Activated T-helper 17 cell treated with anti-CD3 and anti-CD28 coated beads, Interleukin-2, amount 50 U/mL, for 72 hours (primary cell): ENCODE data around the gene NKX1-2. TPM values are rescaled to one million over a fixed set of nuclear protein-coding genes. Genes with fewer than 3 reads are reported as not detected.

Source experiments
- ATAC-seq: fragments of 150-1000 bp; cut with Tn5 transposase; replicated peaks from 2 replicates; pipeline ENCODE4 v1.10.0; 2021; ENCODE audit warnings: mild to moderate bottlenecking, moderate library complexity
- H3K27ac Mint-ChIP-seq: one replicate; pipeline ENCODE4 v1.8.0; 2022; ENCODE audit warnings: mixed read lengths
- H3K27me3 Mint-ChIP-seq: one replicate; pipeline ENCODE4 v1.8.0; 2022; ENCODE audit warnings: mixed read lengths
- H3K36me3 Mint-ChIP-seq: one replicate; pipeline ENCODE4 v1.8.0; 2022; ENCODE audit warnings: low read depth, mild to moderate bottlenecking, mixed read lengths
- H3K4me1 Mint-ChIP-seq: one replicate; pipeline ENCODE4 v1.8.0; 2022; ENCODE audit warnings: mixed read lengths
- H3K4me3 Mint-ChIP-seq: one replicate; pipeline ENCODE4 v1.8.0; 2022; ENCODE audit warnings: mild to moderate bottlenecking, mixed read lengths
- H3K9me3 Mint-ChIP-seq: one replicate; pipeline ENCODE4 v1.8.0; 2022; ENCODE audit warnings: mixed read lengths
- total RNA-seq, 2 donors: library from RNA; stranded (reverse); gene quantifications; one replicate each; pipeline ENCODE4 v1.2.3, GENCODE V29; 2022

Gene NKX1-2
- total RNA-seq, 2 donors from 2014 or later: not detected

DNA sequence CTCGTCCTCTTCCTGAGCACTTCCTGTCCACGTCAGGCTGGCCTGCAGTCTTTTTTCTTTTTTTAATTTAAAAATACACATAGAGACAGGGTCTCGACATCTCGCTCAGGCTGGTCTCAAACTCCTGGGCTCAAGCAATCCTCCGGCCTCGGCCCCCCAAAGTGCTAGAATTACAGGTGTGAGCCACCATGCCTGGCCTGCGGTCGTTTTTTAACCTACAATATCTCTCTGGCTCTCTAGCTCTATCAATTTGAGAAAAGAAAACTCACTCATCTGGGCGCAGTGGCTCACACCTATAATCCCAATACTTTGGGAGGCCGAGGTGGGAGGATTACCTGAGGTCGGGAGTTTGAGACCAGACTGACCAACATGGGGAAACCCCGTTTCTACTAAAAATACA lies 27.1 kb downstream of the NKX1-2 start:
- Mint-ChIP-seq H3K27me3 (peaks cover 10% of the 10 kb centered on the region), H3K4me1 (peaks cover 4% of the 10 kb centered on the region), H3K27ac (no peak overlapping the region), H3K4me3 (no peak overlapping the region), H3K36me3 (no peaks in the 10 kb centered on the region), H3K9me3 (no peaks in the 10 kb centered on the region)
- no peak for ATAC-seq

DNA sequence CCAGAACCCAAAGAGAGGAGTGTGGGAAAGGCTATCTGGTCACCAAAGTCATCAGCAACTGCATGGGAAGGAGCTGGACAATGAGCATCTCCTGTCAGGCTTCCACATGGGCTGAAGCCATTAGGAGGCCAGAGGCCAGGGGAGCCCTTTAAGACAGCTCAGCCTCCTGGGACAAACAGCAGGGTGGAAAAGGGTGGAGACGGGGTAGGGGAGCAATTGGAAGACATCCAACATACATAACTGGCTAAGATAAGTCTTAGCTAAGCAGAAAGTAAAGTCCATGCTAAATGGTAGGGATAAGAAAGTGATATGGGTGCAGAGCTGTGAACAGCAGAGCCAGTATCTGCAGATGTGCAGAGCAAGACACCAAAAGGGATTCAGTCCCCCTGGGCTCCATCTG lies 29.6 kb downstream of the NKX1-2 start:
- no peaks in the 10 kb centered on the region for H3K36me3 Mint-ChIP-seq
- no peak overlapping the region for H3K27ac Mint-ChIP-seq
- peaks cover 4% of the 10 kb centered on the region for H3K4me1 Mint-ChIP-seq
- peaks cover 10% of the 10 kb centered on the region for H3K27me3 Mint-ChIP-seq
- H3K4me3 Mint-ChIP-seq: no peak overlapping the region
- H3K9me3 Mint-ChIP-seq: no peaks in the 10 kb centered on the region
- ATAC-seq: no peak

DNA sequence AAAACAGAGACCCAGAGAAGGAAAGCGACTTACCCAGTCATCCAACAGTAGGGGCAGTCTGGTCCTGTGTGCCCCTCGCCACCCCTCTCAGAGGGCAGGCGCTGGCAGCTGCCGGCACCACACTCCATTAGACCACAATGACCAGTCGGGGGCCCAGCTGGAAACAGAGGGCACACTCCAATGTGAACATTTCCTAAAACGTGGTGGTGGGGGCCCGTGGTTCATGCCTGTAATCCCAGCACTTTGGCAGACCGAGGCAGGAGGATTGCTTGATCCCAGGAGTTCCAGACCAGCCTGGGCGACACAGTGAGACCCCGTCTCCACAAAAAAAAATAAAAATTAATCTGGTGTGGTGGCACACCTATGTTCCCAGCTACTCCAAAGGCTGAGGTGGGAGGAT lies 30.2 kb downstream of the NKX1-2 start:
- H3K4me1 Mint-ChIP-seq: peaks cover 4% of the 10 kb centered on the region

DNA sequence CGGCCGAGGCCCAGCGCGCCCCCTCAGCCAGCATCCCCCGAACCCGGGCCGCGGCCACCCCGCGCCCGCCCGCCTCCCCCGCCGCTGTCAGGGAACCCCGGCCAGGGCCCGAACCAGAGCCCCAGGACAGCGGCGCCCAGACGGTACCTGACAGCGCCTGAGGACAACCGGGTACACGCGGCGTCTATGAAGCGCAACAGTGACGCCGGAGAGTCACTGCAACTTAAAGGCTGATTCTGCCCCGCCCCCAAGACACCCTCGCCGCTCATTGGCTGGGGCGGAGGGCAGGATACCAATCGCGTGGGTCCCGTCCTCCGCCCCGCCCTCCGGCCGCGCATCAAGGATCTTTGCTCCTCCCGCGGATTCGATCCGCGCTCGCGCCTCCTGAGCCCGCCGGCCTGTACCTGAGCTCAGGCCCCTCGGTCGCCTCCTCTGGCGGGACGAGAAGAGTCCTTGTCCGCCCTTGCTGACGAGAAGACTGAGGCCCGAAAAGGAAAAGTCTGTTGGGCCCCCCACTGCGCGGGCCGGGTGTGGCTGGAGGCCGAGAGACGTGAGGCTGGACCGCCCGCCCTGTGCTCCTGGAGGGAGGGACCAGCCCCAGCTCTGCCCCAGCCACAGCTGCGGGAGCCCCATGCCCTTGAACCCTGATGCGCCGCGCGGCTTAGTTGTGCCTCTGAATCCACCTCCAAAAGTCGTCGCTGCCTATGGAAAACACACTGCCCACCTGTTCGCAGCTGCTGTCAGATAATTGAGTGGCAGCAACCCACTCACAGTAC lies 30.9 kb downstream of the NKX1-2 start, which contains the start of gene OAT:
TSS of gene OAT (minus strand) at position 198 of the 776 bp plus-strand sequence. CDS start 6,752 bp downstream, outside the sequence.
- Mint-ChIP-seq H3K9me3 (no peaks in the 10 kb centered on the region), H3K27ac (no peak within 1 kb of the TSS), H3K4me1 (peaks cover 4% of the 10 kb centered on the region), H3K27me3 (peaks cover 6% of the 10 kb centered on the region), H3K36me3 (no peaks in the 10 kb centered on the region), H3K4me3 (peak within 1 kb of the TSS; percentile 83)
- ATAC-seq: peak; percentile 98

More for the DNA sequence above, 30.2 kb downstream of the NKX1-2 start:
- peaks cover 10% of the 10 kb centered on the region for H3K27me3 Mint-ChIP-seq
- no peaks in the 10 kb centered on the region for H3K9me3 Mint-ChIP-seq
- no peaks in the 10 kb centered on the region for H3K36me3 Mint-ChIP-seq
- no peak overlapping the region for H3K27ac Mint-ChIP-seq
- no peak for ATAC-seq
- peak overlapping the region; percentile 83 for H3K4me3 Mint-ChIP-seq

DNA sequence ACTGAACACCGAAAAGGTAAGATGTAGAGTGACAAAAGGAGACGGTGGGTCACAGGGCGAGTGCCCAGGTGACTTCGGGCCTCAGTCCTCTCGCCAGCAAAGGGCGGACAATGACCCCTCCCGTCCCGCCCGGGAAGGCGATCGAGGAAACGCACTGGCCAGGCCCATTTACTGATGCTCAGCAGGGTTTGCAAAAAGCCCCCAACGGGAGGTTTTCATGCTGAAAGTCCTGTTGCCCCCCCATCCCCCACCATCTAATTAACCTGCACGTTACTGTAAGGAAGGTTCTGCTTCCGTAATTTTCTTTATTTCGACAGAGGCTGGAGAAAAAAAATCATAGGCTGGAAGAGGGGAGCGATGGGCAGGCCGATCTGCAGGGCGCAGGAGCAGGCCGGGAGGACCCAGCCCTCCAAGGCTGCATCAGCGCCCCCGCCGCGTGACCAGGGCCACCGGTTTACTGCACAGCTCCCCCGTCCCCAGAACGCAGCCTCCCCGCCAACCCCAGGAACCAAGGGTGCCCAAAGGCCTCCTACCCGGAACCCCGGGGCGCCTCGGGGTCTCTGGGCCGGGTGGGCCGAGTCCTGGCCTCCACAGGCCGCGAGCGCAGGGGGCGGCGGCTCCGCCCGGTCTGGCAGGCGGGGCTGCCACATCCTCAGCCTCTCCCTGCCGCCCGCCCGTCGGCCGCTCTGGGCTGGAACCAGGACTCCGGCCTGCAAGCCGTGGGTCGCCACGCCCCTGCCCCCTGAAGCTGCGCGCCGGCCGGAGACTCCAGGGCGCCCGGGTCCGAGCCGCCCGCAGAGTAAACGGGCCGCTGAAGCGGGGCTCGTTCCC lies 31.7 kb downstream of the NKX1-2 start:
- peaks cover 6% of the 10 kb centered on the region for H3K27me3 Mint-ChIP-seq
- H3K36me3 Mint-ChIP-seq: no peaks in the 10 kb centered on the region
- peaks cover 4% of the 10 kb centered on the region for H3K4me1 Mint-ChIP-seq
- no peak overlapping the region for H3K27ac Mint-ChIP-seq
- H3K9me3 Mint-ChIP-seq: no peaks in the 10 kb centered on the region
- ATAC-seq: peak; percentile 47
- peak overlapping the region; percentile 83 for H3K4me3 Mint-ChIP-seq

DNA sequence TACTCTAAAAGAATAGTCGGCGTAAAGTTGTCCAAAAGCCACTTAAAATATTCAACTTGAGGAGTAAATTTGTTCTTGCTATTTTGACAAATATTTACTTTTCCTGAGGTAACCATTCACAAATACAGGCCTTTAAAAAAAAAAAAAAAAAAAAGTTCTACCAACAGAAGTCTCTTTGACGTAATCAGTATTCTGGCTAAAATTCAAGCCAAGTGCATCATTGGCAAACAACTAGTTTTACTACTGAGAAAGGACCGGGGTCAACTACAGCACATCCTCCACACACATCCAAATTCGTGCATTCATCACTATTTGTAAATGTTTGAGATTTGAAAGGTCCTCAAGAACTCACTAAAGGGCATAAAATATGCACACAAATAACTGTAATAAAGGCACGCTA lies 33.1 kb downstream of the NKX1-2 start:
- Mint-ChIP-seq H3K4me3 (peak overlapping the region; percentile 83), H3K36me3 (no peaks in the 10 kb centered on the region), H3K4me1 (peaks cover 4% of the 10 kb centered on the region), H3K27me3 (no peaks in the 10 kb centered on the region), H3K27ac (no peak overlapping the region), H3K9me3 (no peaks in the 10 kb centered on the region)
- no peak for ATAC-seq

DNA sequence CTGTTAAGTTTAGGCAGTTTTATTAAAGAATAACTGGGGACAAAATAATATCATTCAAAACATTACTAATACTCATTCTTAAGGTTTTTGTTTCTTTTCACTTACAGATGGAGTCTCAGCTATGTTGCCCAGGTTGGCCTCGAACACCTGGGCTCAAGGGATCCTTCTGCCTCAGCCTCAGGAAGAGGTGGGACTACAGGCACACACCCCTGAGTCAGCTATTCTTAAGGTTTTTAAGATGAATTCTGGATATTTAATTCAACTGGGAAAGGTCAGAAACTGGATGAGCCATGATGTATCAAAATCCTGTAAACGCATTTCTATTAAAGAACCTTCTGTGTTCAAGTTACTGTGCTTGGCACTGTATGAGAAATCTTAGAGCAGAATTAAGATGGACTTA lies 34.6 kb downstream of the NKX1-2 start:
- Mint-ChIP-seq H3K4me3 (no peak overlapping the region), H3K27me3 (no peaks in the 10 kb centered on the region), H3K4me1 (peaks cover 4% of the 10 kb centered on the region), H3K9me3 (no peaks in the 10 kb centered on the region), H3K27ac (no peak overlapping the region), H3K36me3 (peaks cover 11% of the 10 kb centered on the region)
- no peak for ATAC-seq

DNA sequence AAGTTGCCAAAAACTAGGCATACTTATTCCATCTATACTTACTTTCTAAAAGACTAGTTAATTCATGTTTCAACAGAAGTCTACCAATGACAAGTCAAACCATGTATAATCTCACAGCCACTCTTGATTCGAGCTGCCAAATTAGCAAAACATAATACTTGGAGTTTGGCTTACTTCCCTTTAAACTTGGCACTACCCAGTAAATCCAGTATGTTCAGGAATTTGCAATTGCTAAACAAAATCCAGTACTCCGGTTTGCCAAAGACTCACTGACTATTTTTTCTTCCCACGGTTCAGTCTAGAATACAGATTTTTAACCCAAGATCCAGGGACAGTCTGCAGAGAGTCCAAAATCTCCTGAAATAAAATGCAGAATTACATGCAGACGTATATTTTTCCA lies 35.8 kb downstream of the NKX1-2 start:
- no peak overlapping the region for H3K4me3 Mint-ChIP-seq
- H3K9me3 Mint-ChIP-seq: no peaks in the 10 kb centered on the region
- peaks cover 20% of the 10 kb centered on the region for H3K36me3 Mint-ChIP-seq
- H3K27ac Mint-ChIP-seq: no peak overlapping the region
- no peak for ATAC-seq
- no peaks in the 10 kb centered on the region for H3K4me1 Mint-ChIP-seq
- H3K27me3 Mint-ChIP-seq: no peaks in the 10 kb centered on the region

DNA sequence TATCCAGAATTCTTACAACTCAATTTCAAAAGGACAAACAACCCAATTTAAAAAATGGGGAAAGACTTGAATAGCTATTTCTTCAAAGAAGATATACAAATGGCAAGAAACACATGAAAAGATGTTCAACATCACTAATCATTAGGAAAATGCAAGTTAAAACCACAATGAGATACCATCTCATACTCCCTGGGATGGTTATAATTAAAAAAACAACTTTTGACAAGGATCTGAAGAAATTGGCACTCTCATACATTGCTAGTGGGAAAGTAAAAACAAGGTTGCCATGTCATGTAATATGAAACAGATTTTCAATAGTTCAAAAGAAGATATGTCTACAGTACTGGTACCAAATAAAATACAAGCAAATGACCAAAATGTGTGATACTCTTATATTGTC lies 40.1 kb downstream of the NKX1-2 start:
- no peaks in the 10 kb centered on the region for H3K4me1 Mint-ChIP-seq
- no peak overlapping the region for H3K27ac Mint-ChIP-seq
- no peak for ATAC-seq
- H3K27me3 Mint-ChIP-seq: no peaks in the 10 kb centered on the region
- H3K36me3 Mint-ChIP-seq: peaks cover 57% of the 10 kb centered on the region
- H3K4me3 Mint-ChIP-seq: no peak overlapping the region
- no peaks in the 10 kb centered on the region for H3K9me3 Mint-ChIP-seq

DNA sequence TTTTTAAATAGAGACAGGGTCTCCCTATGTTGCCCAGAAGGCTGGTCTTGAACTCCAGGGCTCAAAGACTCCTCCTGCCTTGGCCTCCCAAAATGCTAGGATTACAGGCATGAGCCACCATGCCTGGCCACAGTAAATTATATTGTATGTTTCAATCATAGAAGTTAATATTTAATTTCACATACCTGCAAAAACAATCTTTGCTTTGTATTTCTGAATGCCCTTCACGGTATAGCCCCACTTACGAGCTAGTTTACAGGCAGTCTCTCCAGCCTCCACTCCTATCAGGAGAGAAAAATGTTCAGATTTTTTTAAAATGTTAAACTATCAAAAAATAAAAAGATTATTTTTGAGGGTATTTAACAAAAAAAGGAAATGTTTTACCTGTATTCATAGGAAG lies 41.5 kb downstream of the NKX1-2 start:
- no peak overlapping the region for H3K4me3 Mint-ChIP-seq
- H3K4me1 Mint-ChIP-seq: no peaks in the 10 kb centered on the region
- peaks cover 64% of the 10 kb centered on the region for H3K36me3 Mint-ChIP-seq
- ATAC-seq: no peak
- H3K9me3 Mint-ChIP-seq: no peaks in the 10 kb centered on the region
- H3K27ac Mint-ChIP-seq: no peak overlapping the region
- no peaks in the 10 kb centered on the region for H3K27me3 Mint-ChIP-seq

DNA sequence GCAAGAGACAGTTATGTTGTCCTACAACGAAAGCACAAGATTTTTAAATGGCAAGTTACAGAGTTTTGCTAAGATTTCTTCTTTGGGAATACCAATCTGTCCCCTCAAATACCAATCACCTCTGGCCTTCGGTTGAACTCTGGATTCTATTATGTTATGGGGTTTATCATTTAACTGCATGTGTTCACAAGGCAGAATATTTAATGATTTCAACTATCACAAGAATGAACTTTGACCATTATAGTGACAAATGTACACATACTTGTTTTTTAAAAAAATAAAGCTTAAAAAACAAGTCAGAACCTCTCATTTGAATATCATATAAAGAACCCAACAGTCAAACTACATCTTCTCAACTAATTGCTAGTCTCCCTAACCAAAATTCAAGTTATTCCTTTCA lies 42.4 kb downstream of the NKX1-2 start:
- H3K27ac Mint-ChIP-seq: no peak overlapping the region
- no peak for ATAC-seq
- H3K9me3 Mint-ChIP-seq: no peaks in the 10 kb centered on the region
- H3K36me3 Mint-ChIP-seq: peaks cover 72% of the 10 kb centered on the region
- H3K4me3 Mint-ChIP-seq: no peak overlapping the region
- no peaks in the 10 kb centered on the region for H3K27me3 Mint-ChIP-seq
- no peaks in the 10 kb centered on the region for H3K4me1 Mint-ChIP-seq

DNA sequence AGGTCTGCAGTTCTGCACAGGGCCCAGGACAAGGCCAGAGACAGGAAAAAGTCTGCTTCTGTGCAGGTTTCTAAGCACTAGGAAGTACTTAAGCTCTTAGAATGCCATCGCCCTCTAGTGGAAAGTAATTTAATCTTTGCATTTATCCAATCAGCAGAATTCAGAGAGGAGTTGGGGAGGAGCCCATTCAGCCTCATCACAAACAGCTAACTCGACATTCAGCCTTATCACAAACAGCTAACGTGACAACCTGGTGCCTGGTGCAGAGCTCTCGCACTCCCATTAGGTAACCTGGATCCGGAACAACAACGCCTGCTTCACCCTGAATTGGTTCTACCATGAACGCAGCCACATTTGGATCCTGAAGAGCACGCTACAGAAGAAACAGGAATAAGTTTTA lies 46.3 kb downstream of the NKX1-2 start:
- peak; percentile 99 for ATAC-seq
- peak overlapping the region; percentile 67 for H3K27ac Mint-ChIP-seq
- H3K4me1 Mint-ChIP-seq: no peaks in the 10 kb centered on the region
- H3K9me3 Mint-ChIP-seq: no peaks in the 10 kb centered on the region
- peak overlapping the region; percentile 5 for H3K4me3 Mint-ChIP-seq
- peaks cover 78% of the 10 kb centered on the region for H3K36me3 Mint-ChIP-seq
- no peaks in the 10 kb centered on the region for H3K27me3 Mint-ChIP-seq

DNA sequence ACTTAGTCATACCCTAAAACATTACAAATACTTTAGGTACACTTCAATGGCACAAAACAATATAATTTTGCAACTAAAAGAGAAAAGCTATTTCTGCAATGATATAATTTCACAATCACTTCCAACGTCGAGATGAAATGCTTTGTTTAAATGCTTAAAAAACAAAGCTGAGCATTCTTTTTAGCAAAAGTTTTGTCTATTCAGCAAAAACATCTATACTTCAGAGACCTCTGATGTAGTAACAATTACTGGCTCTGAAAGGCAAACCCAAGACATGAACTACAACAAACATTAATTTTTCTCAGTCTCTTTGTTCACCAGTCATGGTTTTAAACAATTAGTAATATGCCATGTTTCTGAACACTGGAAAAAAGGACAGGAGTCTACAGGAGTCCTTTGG lies 47.6 kb downstream of the NKX1-2 start:
- no peaks in the 10 kb centered on the region for H3K4me1 Mint-ChIP-seq

DNA sequence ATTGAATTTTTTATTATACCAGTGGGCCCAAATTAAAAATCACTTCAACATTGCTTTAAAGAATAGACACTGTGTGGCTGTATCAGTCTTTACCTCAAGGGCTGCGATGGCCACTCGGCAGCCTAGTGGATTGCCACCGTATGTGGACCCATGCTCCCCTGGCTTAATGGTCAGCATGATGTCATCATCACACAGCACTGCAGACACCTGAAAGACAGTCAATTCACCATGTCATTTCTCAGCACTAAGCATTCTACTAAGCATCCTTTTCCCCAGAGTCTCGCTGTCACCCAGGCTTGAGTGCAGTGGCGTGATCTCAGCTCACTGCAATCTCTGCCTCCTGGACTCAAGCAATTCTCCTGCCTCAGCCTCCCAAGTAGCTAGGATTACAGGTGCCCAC lies 48.2 kb downstream of the NKX1-2 start:
- H3K36me3 Mint-ChIP-seq: peaks cover 65% of the 10 kb centered on the region
- H3K4me1 Mint-ChIP-seq: no peaks in the 10 kb centered on the region
- no peak for ATAC-seq
- H3K27me3 Mint-ChIP-seq: no peaks in the 10 kb centered on the region
- H3K9me3 Mint-ChIP-seq: no peaks in the 10 kb centered on the region
- H3K27ac Mint-ChIP-seq: no peak overlapping the region
- no peak overlapping the region for H3K4me3 Mint-ChIP-seq

More for the DNA sequence above, 47.6 kb downstream of the NKX1-2 start:
- Mint-ChIP-seq H3K27me3 (no peaks in the 10 kb centered on the region), H3K9me3 (no peaks in the 10 kb centered on the region), H3K36me3 (peaks cover 70% of the 10 kb centered on the region), H3K27ac (no peak overlapping the region), H3K4me3 (no peak overlapping the region)
- no peak for ATAC-seq
